Measurements from ENCODE around the gene NEMF. TPM values are rescaled to one million over a fixed set of nuclear protein-coding genes. Genes with fewer than 3 reads are reported as not detected.
"Not testable (repeated sequence)": the region's sequence is repeated elsewhere in the genome, so short reads cannot be mapped to it uniquely, and the experiment has no call there.

Gene NEMF
- total and polyA plus RNA-seq, 12 donors: 14.8 to 94.1 (median 56.0) TPM

GRCh38 chr14:49898485-49898884 lies 45.9 kb upstream of the NEMF start:
- 86 to 89% (median 89%) methylated on average over 2 of the region's 2 CpGs for WGBS, 4 donors
- H3K27ac ChIP-seq: no peak overlapping the region
- H3K36me3 ChIP-seq (replicated peaks in 1 of 2): peaks cover 0 to 4% of the 10 kb centered on the region in 2 donors
- no peak for DNase-seq
- TF ChIP-seq POLR2A (IDR thresholded peaks at IDR 0.05) (no peak), CTCF (IDR thresholded peaks at IDR 0.05) (no peak)
- peaks cover 29 to 43% of the 10 kb centered on the region in 2 donors for H3K4me1 ChIP-seq (replicated peaks in 1 of 2)
- no peak overlapping the region for H3K4me3 ChIP-seq
- H3K9me3 ChIP-seq (replicated peaks in 1 of 3): no peaks in the 10 kb centered on the region
- intact Hi-C loops (cut with DNase I): loop anchor here (10.0 kb wide), 1 partner anchor 106 kb away; no protein-coding TSS in a partner anchor
- H3K27me3 ChIP-seq: no peaks in the 10 kb centered on the region

DNA sequence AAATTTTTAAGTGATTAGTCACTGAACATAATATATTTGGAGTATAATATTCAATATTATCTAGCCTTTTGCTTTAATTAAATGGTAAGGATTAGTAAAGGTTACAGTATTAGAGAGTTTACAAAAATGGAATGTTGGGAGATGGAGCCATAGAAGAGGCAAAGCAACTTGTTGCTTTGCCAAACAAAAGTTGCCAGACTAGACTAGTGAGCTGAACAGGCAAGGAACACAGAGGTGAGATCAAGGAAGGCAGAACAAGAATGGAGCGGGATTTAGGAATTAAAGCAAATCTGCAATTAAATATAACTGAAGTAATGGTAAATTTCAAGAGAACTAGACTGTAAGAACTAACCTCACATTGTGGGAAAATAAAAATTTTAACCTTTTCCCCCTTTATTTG lies 45.4 kb upstream of the NEMF start:
- Histone ChIP-seq H3K36me3 (replicated peaks in 1 of 2) (peaks cover 0 to 4% of the 10 kb centered on the region in 2 donors), H3K4me3 (no peak overlapping the region), H3K27ac (peak overlapping the region in 1 of 5 donors; percentile 5), H3K9me3 (replicated peaks in 1 of 3) (no peaks in the 10 kb centered on the region), H3K27me3 (no peaks in the 10 kb centered on the region), H3K4me1 (replicated peaks in 1 of 2) (peaks cover 29 to 43% of the 10 kb centered on the region in 2 donors)
- 82 to 93% (median 86%) methylated on average over 1 of the region's 1 CpG for WGBS, 4 donors
- TF ChIP-seq CTCF (IDR thresholded peaks at IDR 0.05): no peak
- TF ChIP-seq POLR2A (IDR thresholded peaks at IDR 0.05): no peak
- intact Hi-C loops (cut with DNase I): loop anchor here (10.0 kb wide), 1 partner anchor 107 kb away; no protein-coding TSS in a partner anchor
- DNase-seq: no peak

- 40 to 52% (median 46%) methylated on average over 1 of the region's 1 CpG for WGBS, 4 donors
- no peaks in the 10 kb centered on the region for H3K27me3 ChIP-seq
- no peak overlapping the region for H3K27ac ChIP-seq
- peak in 1 of 6 experiments; percentile 0 for TF ChIP-seq CTCF (IDR thresholded peaks at IDR 0.05)
- TF ChIP-seq POLR2A (IDR thresholded peaks at IDR 0.05): no peak
- peaks cover 0 to 4% of the 10 kb centered on the region in 2 donors for H3K36me3 ChIP-seq (replicated peaks in 1 of 2)
- H3K4me1 ChIP-seq (replicated peaks in 1 of 2): peaks cover 29 to 43% of the 10 kb centered on the region in 2 donors
- peak overlapping the region in 1 of 4 donors; percentile 19 for H3K4me3 ChIP-seq
- no peaks in the 10 kb centered on the region for H3K9me3 ChIP-seq (replicated peaks in 1 of 3)
- intact Hi-C loops (cut with DNase I): loop anchor here (10.0 kb wide), 1 partner anchor 107 kb away; no protein-coding TSS in a partner anchor
- no peak for DNase-seq
Observed at GRCh38 chr14:49897414-49897813, 44.8 kb upstream of the NEMF start.

- Histone ChIP-seq H3K4me1 (replicated peaks in 1 of 2) (peaks cover 31 to 46% of the 10 kb centered on the region in 2 donors), H3K9me3 (replicated peaks in 1 of 3) (no peaks in the 10 kb centered on the region), H3K27me3 (no peaks in the 10 kb centered on the region), H3K27ac (no peak overlapping the region), H3K4me3 (peak overlapping the region in 1 of 4 donors; percentile 19), H3K36me3 (replicated peaks in 1 of 2) (peaks cover 0 to 4% of the 10 kb centered on the region in 2 donors)
- no peak for DNase-seq
- intact Hi-C loops (cut with DNase I): loop anchor here (10.0 kb wide), 1 partner anchor 108 kb away; no protein-coding TSS in a partner anchor
- 62 to 71% (median 68%) methylated on average over 5 of the region's 5 CpGs for WGBS, 4 donors
- TF ChIP-seq POLR2A (IDR thresholded peaks at IDR 0.05) (no peak), CTCF (IDR thresholded peaks at IDR 0.05) (peak in 3 of 6 experiments; percentile 3 to 17 (median 6))
Observed at GRCh38 chr14:49896966-49897365, 44.4 kb upstream of the NEMF start.

- not testable (repeated sequence) for DNase-seq; H3K36me3 ChIP-seq (replicated peaks in 1 of 2); H3K9me3 ChIP-seq (replicated peaks in 1 of 3); H3K27me3 ChIP-seq; H3K27ac ChIP-seq
- H3K4me3 ChIP-seq: peak overlapping the region in 1 of 4 donors; percentile 75
- H3K4me1 ChIP-seq (replicated peaks in 1 of 2): peaks cover 33 to 51% of the 10 kb centered on the region in 2 donors
- intact Hi-C loops (cut with DNase I): loop anchor here (10.0 kb wide), 1 partner anchor 109 kb away; no protein-coding TSS in a partner anchor
Observed at GRCh38 chr14:49896272-49896671, 43.7 kb upstream of the NEMF start.

Data from adrenal gland (tissue), 12 donors.